Activated T-helper 17 cell treated with anti-CD3 and anti-CD28 coated beads, Interleukin-2, amount 50 U/mL, for 72 hours (primary cell): ENCODE results near the gene MASP1. TPM values are rescaled to one million over a fixed set of nuclear protein-coding genes. Genes with fewer than 3 reads are reported as not detected.
A peak's percentile ranks its signal among the peaks of the same experiment; 100 is the strongest.

ENCODE experiments used
- ATAC-seq: fragments of 150-1000 bp; cut with Tn5 transposase; replicated peaks from 2 replicates; pipeline ENCODE4 v1.10.0; 2021; ENCODE audit warnings: mild to moderate bottlenecking, moderate library complexity
- H3K27ac Mint-ChIP-seq: one replicate; pipeline ENCODE4 v1.8.0; 2022; ENCODE audit warnings: mixed read lengths
- H3K27me3 Mint-ChIP-seq: one replicate; pipeline ENCODE4 v1.8.0; 2022; ENCODE audit warnings: mixed read lengths
- H3K36me3 Mint-ChIP-seq: one replicate; pipeline ENCODE4 v1.8.0; 2022; ENCODE audit warnings: low read depth, mild to moderate bottlenecking, mixed read lengths
- H3K4me1 Mint-ChIP-seq: one replicate; pipeline ENCODE4 v1.8.0; 2022; ENCODE audit warnings: mixed read lengths
- H3K4me3 Mint-ChIP-seq: one replicate; pipeline ENCODE4 v1.8.0; 2022; ENCODE audit warnings: mild to moderate bottlenecking, mixed read lengths
- H3K9me3 Mint-ChIP-seq: one replicate; pipeline ENCODE4 v1.8.0; 2022; ENCODE audit warnings: mixed read lengths
- total RNA-seq, 2 donors: library from RNA; stranded (reverse); gene quantifications; one replicate each; pipeline ENCODE4 v1.2.3, GENCODE V29; 2022

The MASP1 gene
- total RNA-seq, 2 donors from 2014 or later: not detected

DNA sequence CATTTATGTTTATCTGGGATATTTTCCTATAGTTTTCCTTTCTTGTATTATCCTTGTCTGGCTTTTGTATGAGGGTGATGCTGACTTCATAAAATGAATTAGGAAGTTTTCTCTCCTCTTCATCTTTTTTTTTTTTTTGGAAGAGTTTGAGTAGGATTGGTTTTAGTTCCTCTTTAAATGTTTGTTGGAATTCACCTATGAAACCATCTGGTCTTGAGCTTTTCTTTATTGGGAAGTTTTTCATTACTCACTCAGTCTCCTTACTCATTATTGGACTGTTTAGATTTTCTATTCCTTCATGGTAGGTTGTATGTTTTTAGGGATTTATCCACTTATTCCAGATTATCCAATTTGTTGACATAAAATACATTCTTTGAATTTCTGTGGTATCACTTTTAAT is 18.7 kb upstream of the MASP1 start:
- H3K36me3 Mint-ChIP-seq: no peaks in the 10 kb centered on the region

DNA sequence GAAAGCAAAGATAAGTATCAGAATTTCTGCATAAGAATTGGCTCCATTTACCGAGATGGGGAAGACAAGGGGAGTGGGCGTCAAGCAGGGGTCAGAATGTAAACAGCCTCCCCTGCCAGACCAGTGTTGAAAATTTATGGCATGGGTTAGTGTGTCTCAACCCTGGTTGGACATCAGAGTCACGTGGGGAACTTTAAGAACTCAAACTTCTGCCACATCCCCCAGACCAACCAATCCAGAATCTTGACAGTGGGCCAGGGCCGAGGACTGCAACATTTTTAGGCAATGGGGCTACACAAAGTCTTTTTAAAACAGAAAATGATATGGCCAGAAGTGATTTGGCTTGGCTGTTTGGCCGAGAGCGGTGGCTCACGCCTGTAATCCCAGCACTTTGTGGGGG is 14.3 kb upstream of the MASP1 start:
- H3K4me3 Mint-ChIP-seq: no peak overlapping the region
- no peak overlapping the region for H3K27ac Mint-ChIP-seq
- no peaks in the 10 kb centered on the region for H3K9me3 Mint-ChIP-seq
- H3K36me3 Mint-ChIP-seq: no peaks in the 10 kb centered on the region
- no peaks in the 10 kb centered on the region for H3K4me1 Mint-ChIP-seq
- H3K27me3 Mint-ChIP-seq: peaks cover 39% of the 10 kb centered on the region
- no peak for ATAC-seq

More for the DNA sequence above, 18.7 kb upstream of the MASP1 start:
- ATAC-seq: no peak
- Mint-ChIP-seq H3K27ac (no peak overlapping the region), H3K9me3 (no peaks in the 10 kb centered on the region), H3K27me3 (peaks cover 42% of the 10 kb centered on the region), H3K4me3 (no peak overlapping the region), H3K4me1 (no peaks in the 10 kb centered on the region)

DNA sequence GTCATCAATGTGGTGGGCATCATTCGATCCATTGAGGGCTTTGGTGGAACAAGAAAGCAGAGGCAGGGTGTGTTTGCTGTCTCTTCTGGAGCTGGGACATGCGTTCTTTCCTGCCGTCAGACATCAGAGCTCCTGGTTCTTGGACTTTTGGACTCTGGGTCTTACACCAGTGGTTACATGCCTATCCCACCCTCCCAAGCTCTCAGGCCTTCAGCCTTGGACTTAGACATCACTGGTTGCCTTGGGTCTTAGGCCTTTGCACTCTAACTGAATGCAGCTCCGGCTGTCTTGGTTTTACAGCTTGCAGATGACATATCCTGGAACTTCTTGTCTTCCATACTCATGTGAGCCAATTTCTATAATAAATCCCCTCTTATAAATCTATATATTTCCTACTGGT is 8.1 kb upstream of the MASP1 start:
- Mint-ChIP-seq H3K27me3 (peaks cover 29% of the 10 kb centered on the region), H3K9me3 (no peaks in the 10 kb centered on the region), H3K27ac (no peak overlapping the region), H3K36me3 (no peaks in the 10 kb centered on the region), H3K4me3 (no peak overlapping the region), H3K4me1 (no peaks in the 10 kb centered on the region)
- ATAC-seq: no peak

DNA sequence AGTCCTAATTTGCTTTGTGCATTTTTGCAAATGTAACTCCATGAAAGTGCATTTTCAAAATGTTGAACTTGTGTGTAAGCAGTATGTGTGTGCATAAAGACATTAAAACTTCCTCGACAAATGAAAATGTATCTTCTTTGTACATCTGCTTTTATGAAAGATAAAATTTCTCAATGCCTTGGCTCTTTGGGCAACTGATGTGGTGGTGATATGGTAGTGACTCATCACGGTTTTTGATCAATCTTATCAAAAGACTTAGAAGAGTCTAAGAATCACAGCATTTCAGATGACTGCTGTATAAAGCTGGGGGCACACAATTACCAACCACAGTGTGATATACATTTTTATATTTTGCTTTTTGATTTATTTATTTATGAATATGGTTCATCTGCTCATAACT is 5.4 kb upstream of the MASP1 start:
- H3K27me3 Mint-ChIP-seq: peaks cover 23% of the 10 kb centered on the region
- H3K27ac Mint-ChIP-seq: no peak overlapping the region
- H3K4me3 Mint-ChIP-seq: no peak overlapping the region
- H3K36me3 Mint-ChIP-seq: no peaks in the 10 kb centered on the region
- H3K9me3 Mint-ChIP-seq: no peaks in the 10 kb centered on the region
- no peaks in the 10 kb centered on the region for H3K4me1 Mint-ChIP-seq
- ATAC-seq: no peak

DNA sequence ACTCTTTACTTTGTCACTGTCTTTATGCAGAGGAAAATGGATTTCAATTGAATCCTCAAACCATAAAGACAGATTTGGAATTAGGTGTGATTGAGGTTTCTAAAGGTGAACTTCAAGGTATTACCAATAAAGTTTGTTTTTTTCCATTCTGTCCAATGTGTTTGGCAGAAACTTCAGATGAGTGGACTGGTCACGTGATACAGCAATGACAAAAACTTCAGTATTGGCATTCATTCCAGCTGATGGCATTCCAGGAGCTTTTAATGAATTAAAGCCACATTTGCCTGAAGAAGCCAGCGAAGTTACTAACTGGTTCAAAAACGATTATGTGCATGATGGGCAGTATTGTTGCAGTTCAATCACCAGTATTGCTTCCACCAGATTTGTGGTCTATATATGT is 4.5 kb upstream of the MASP1 start:
- H3K36me3 Mint-ChIP-seq: no peaks in the 10 kb centered on the region
- peaks cover 25% of the 10 kb centered on the region for H3K27me3 Mint-ChIP-seq
- no peak for ATAC-seq
- no peak overlapping the region for H3K4me3 Mint-ChIP-seq
- H3K4me1 Mint-ChIP-seq: no peaks in the 10 kb centered on the region
- H3K9me3 Mint-ChIP-seq: no peaks in the 10 kb centered on the region
- H3K27ac Mint-ChIP-seq: no peak overlapping the region

DNA sequence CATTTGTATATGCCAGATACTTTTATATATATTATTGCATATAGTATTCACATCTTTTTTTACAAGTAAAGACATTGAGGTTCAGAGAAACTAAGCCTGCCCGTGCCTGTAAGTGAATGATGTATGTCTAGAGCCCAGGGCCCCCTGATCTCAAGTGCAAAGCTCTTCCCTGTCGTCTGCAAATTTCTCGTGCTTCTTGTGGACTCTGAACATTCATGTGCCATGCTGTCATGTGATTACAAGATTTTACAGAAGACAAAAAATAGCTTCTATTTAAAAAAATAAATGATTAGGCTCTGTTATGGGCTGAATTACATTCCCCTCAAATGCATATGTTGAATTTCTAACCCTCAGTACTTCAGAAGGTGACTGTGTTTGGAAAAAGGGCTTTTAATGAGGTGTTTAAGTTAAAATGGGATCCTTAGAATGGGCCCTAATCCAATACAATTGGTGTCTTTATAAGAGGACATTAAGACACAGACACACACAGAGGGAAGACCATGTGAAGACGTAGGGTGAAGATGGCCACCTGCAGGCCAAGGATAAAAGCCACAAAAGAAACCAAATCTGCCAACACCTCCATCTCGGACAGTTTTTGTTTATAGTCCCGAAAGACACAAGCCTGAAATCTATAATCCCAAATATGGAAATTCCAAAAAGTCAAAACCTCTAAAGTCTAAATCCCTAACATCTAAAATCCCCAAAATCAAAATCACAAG is 3.9 kb upstream of the MASP1 start:
- ATAC-seq: no peak
- H3K4me1 Mint-ChIP-seq: no peaks in the 10 kb centered on the region

DNA sequence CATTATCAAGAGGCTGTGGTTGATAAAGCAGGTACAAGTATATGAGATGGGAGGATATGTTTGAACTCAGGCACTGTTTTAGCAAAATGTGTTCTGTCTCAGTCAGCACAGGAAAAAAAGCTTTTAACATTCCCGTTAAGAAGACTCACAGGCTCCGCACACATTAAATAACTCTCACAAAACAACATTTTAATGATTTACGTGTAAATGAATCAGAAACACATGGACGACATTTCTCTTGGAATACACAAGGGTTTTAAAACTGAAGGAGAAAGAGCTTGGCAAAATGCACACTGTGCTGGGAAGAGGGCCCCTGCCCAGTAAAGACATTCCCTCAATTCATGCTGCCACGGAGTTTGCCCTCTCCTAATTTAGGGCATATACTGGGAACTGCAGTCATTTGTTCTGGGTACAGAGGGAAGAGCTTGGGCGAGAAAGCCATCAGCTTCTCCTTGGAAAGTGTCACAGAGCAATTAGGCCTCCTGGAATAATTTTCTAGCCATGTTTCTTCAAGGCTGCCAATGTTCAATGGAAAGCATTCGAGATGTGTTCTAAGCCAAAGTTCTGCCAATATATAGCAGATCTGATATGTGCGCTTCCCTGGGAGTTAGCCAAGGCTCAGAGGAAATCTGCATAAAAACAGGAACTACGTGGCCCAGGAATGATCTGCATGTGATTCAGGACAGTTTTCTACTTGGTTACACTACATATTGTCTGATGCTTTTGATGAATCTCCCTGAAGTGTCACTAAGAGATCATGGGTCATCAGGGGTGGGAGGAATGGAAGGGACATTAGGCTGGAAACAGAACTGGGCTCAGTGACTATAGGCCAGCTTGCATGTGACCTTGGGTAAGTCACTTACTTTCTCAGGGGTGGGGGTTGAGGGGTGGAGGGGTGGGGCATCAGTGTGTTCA is 2.2 kb upstream of the MASP1 start:
- no peak for ATAC-seq
- Mint-ChIP-seq H3K4me3 (no peak overlapping the region), H3K9me3 (no peaks in the 10 kb centered on the region), H3K36me3 (no peaks in the 10 kb centered on the region), H3K4me1 (no peaks in the 10 kb centered on the region), H3K27ac (no peak overlapping the region), H3K27me3 (peaks cover 42% of the 10 kb centered on the region)

More for the DNA sequence above, 3.9 kb upstream of the MASP1 start:
- Mint-ChIP-seq H3K4me3 (no peak overlapping the region), H3K9me3 (no peaks in the 10 kb centered on the region), H3K36me3 (no peaks in the 10 kb centered on the region), H3K27ac (no peak overlapping the region), H3K27me3 (peaks cover 30% of the 10 kb centered on the region)

DNA sequence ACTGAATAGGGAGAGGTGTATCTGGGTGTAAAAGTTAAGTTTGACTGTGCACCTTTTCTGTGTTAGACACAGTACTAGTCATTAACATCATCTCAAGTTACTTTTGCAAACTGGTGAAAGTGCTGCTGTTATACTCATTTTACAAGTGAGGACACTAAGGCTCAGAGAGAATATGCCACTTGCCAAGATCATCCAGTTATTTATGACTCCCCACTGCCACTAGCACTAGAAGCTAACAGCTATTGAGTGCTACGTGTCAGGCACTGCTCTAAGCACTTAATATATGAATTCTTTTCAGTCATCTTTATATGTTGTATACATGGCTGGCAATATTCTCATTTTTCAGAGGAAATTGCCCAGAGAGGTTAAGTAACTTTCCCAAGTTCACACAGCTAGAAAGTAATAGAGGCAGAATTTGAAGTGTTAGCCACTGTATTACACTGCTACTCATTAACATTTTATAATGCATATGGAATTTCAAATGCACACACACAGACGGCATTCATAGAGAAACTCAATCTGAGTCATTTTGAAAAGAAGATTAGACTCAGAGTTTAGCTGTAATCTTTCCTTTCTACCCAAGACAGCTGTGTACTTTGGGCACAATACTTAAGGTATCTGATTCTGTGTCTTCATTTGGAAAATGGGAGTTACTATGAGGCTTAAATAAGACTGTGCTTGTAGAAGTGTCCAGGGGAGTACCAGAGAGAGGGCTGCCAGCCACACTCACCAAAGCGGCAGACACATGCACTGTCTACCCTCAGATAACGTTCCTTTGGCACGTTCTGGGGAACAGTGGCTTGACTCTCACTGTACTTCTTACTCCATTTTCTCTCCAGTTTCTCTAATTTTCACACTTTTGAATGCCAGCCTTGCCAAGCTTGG is 1.3 kb upstream of the MASP1 start:
- Mint-ChIP-seq H3K9me3 (no peaks in the 10 kb centered on the region), H3K4me1 (no peaks in the 10 kb centered on the region), H3K4me3 (no peak overlapping the region), H3K27me3 (peaks cover 43% of the 10 kb centered on the region), H3K27ac (no peak overlapping the region), H3K36me3 (no peaks in the 10 kb centered on the region)
- ATAC-seq: peak; percentile 58

DNA sequence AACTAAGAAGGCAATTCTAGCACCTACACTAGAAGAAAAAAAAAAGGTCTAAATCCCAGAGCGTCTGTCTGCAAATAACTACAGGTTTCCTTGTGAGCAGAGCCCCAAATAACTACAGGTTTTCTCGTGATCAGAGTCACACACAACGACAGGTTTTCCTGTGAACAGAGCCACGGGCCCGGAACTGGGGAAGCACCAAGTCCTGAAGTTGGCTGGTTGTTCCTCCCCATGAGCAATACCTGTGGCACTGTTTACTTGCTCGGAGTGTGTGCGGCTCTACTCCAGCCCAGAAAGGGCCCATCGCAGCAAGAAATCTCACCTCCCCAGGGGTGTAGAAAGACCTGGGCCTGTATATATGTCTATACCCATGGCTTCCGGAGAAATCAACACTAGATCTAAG is 644 bp upstream of the MASP1 start:
- ATAC-seq: no peak
- H3K36me3 Mint-ChIP-seq: no peaks in the 10 kb centered on the region
- H3K4me1 Mint-ChIP-seq: no peaks in the 10 kb centered on the region
- peaks cover 43% of the 10 kb centered on the region for H3K27me3 Mint-ChIP-seq
- no peak overlapping the region for H3K27ac Mint-ChIP-seq
- no peaks in the 10 kb centered on the region for H3K9me3 Mint-ChIP-seq
- no peak overlapping the region for H3K4me3 Mint-ChIP-seq

DNA sequence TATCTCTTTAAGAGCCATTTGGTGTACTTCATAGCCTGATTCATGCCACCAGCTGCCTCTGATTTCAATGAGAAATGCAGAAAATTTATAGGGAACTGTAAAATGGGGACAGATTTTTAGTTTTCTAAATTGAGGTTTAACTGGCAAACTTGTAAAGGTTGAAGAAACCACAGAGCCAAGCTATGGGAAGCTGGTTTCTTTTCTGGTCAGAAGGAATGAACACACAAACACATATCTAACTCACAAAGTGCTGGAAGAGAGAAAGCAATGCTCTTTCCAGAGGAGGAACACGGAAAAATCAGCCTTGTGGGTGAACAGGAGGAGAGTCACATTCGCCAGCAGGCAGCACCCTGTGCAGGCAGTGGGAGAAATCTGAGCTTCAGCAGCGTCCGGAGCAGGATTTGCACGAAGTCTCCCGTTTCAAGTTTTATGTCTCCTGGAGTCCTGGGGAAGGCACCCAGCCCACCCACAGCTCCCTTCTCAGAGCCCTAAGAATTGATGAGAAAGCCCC is 481 bp downstream of the MASP1 start:
- Mint-ChIP-seq H3K27me3 (peaks cover 47% of the 10 kb centered on the region), H3K4me1 (no peaks in the 10 kb centered on the region), H3K9me3 (no peaks in the 10 kb centered on the region), H3K27ac (no peak overlapping the region), H3K36me3 (no peaks in the 10 kb centered on the region), H3K4me3 (no peak overlapping the region)
- no peak for ATAC-seq

DNA sequence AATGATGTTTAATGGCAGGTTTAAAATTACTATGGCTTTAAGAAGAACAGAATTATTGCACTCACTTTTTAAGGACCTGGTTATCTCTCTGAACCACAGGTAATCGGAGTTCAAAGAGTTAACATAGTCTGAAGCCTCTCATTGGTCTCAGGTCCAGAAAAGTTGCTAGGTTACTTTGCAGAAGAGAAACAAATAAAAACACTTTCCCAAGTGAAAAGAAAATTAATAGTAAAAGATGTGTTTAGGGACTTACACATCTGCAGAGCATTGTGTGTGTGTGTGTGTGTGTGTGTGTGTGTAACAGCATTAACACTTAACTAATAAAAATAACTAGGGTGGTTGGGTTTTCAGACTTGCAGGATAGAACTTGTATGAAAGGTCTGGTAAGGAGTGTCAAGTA is 1.0 kb downstream of the MASP1 start:
- no peaks in the 10 kb centered on the region for H3K4me1 Mint-ChIP-seq
- no peak overlapping the region for H3K27ac Mint-ChIP-seq
- no peaks in the 10 kb centered on the region for H3K36me3 Mint-ChIP-seq
- peaks cover 47% of the 10 kb centered on the region for H3K27me3 Mint-ChIP-seq
- ATAC-seq: no peak
- H3K4me3 Mint-ChIP-seq: no peak overlapping the region
- no peaks in the 10 kb centered on the region for H3K9me3 Mint-ChIP-seq

DNA sequence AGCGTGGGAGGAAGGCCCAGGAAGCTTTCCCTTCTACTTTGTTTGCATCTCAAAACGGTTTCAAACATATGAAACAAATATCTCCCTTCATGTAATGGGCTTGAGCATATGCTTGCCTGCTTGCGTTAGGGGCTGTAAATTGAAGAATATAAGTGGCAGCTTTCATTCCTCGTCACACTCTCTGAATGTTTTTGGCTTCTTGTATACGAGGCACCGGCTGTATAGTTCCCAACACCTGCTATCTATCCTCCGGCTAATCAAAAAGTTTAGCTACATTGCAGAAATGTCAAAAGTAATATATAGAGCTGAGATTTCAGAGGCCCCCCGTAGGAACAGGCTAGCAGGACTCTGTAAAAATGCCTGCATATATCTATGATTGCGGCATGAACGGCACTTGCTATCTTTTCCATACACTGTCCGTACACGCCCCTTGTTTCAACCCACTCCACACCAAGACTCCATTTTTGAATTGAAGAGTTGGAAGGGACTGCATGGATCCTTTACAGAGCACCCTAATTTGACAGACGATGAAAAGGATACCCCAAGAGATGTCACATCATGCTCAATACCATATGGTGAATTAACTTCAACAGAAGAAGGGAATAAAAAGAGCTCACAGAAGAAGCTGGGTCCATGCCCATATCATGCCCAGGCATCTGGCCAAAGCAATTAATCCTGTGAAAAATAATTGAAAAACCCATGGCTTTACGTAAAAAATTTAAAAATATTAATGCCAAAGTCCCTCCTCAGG is 2.5 kb downstream of the MASP1 start:
- H3K9me3 Mint-ChIP-seq: no peaks in the 10 kb centered on the region

DNA sequence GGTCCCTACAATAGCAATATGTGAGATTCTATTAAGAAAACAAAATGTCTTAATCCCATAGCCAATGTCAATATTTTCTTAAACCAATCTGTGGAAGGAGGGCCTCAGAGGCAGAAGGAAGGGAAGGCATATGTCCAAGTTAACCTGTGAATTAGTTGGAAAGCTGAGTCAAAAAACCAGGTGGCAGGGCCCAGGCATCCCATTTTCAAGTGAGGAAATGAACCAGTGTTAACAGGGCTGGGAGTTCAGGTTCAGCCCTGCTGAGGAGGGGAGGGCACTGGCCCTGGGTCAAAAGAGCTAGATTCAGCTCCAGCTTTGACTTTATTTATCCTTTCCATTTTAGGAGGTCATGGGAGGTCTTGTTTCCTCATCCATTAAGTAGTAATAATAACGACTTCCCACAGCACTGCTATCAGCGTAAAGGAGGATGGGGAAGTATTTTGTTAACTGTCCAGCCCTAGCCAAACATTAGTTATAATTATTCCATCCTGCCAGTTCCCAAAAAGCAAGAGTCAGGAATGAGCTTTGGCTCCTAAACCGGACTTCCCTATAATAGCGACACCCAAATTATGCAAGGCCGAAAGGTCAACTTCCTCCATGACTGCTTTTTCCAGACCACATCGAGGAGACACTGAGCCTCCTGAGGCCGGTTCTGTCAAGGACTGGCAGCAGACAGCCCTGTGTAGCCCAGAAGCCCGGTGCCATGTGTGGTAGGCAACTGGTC is 3.2 kb downstream of the MASP1 start:
- Mint-ChIP-seq H3K27ac (no peak overlapping the region), H3K36me3 (no peaks in the 10 kb centered on the region), H3K4me1 (no peaks in the 10 kb centered on the region), H3K9me3 (no peaks in the 10 kb centered on the region), H3K27me3 (peaks cover 49% of the 10 kb centered on the region), H3K4me3 (no peak overlapping the region)
- no peak for ATAC-seq

More for the DNA sequence above, 2.5 kb downstream of the MASP1 start:
- Mint-ChIP-seq H3K36me3 (no peaks in the 10 kb centered on the region), H3K27ac (no peak overlapping the region), H3K4me1 (no peaks in the 10 kb centered on the region), H3K4me3 (no peak overlapping the region), H3K27me3 (peaks cover 51% of the 10 kb centered on the region)
- ATAC-seq: no peak
